Testis (tissue), 3 donors: ENCODE data around the gene TMEM120A. TPM values are rescaled to one million over a fixed set of nuclear protein-coding genes. Genes with fewer than 3 reads are reported as not detected.
A peak's percentile ranks its signal among the peaks of the same experiment; 100 is the strongest.

Experiments
- DNase-seq: peaks from one replicate; pipeline ENCODE4 v3.0.0-alpha.2; 2019
- H3K27ac ChIP-seq, 2 donors: fragments of 200-600 bp; sonication (generic); one replicate each; pipeline ENCODE4 v1.5.1; 2019
- H3K27me3 ChIP-seq: fragments of 200-600 bp; sonication (generic); one replicate; pipeline ENCODE4 v1.5.1; 2019
- H3K36me3 ChIP-seq: fragments of 200-600 bp; sonication (generic); one replicate; pipeline ENCODE4 v1.5.1; 2017; ENCODE audit warnings: low read depth; ENCODE audit errors: missing control alignments
- H3K4me1 ChIP-seq: fragments of 200-600 bp; sonication (generic); one replicate; pipeline ENCODE4 v1.5.1; 2019
- H3K4me3 ChIP-seq, 2 donors: fragments of 200-600 bp; sonication (generic); one replicate each; pipeline ENCODE4 v1.5.1; 2017 to 2019
- H3K9me3 ChIP-seq: fragments of 200-600 bp; sonication (generic); one replicate; pipeline ENCODE4 v1.5.1; 2017
- POLR2A ChIP-seq: fragments of 450-650 bp; IDR thresholded peaks from one replicate; pipeline ENCODE4 v1.6.1; 2017; ENCODE audit warnings: antibody characterized with exemption, mild to moderate bottlenecking, moderate library complexity
- WGBS, 2 donors: methylation state at CpG; one replicate each; pipeline ENCODE4 v1.1.5; 2018; 5-methylcytosine and 5-hydroxymethylcytosine counted together
- intact Hi-C: fragments of 100-400 bp; cut with DNase I; formaldehyde crosslinking; loops from one replicate; pipeline ENCODE4 v1.15.1; 2023; ENCODE audit warnings: low total_unique reads
- polyA plus RNA-seq: library from polyadenylated mRNA; stranded (reverse); fragments of 350-450 nt; fragmentation: Illumina TruSeq; extraction: RNeasy Lipid Tissue Mini Kit (QIAGEN cat#74804); gene quantifications from one replicate; pipeline ENCODE4 v1.2.3, GENCODE V29; 2014; ENCODE audit warnings: low read depth, low replicate concordance; ENCODE audit not compliant: insufficient read depth
- total RNA-seq, 2 donors: library from RNA; depleted of rRNA; stranded (reverse); fragments of >200 nt; gene quantifications; one replicate each; pipeline ENCODE4 v1.2.3, GENCODE V29; 2016
- TF ChIP-seq, protein P1 (sequence below), 3 experiments: fragments of 450-650 bp in 2 of 3; fragments of 200-600 bp in 1 of 3; sonication (generic) in 1 of 3; IDR thresholded peaks; one replicate each; pipeline ENCODE4 v1.5.1; 2016 to 2019; ENCODE audit warnings: antibody characterized with exemption in 3 of 3, mild to moderate bottlenecking in 2 of 3, moderate library complexity in 1 of 3

Gene TMEM120A
- total and polyA plus RNA-seq, 3 donors from 2014 or later: 85.9 to 270 (median 150) TPM

DNA sequence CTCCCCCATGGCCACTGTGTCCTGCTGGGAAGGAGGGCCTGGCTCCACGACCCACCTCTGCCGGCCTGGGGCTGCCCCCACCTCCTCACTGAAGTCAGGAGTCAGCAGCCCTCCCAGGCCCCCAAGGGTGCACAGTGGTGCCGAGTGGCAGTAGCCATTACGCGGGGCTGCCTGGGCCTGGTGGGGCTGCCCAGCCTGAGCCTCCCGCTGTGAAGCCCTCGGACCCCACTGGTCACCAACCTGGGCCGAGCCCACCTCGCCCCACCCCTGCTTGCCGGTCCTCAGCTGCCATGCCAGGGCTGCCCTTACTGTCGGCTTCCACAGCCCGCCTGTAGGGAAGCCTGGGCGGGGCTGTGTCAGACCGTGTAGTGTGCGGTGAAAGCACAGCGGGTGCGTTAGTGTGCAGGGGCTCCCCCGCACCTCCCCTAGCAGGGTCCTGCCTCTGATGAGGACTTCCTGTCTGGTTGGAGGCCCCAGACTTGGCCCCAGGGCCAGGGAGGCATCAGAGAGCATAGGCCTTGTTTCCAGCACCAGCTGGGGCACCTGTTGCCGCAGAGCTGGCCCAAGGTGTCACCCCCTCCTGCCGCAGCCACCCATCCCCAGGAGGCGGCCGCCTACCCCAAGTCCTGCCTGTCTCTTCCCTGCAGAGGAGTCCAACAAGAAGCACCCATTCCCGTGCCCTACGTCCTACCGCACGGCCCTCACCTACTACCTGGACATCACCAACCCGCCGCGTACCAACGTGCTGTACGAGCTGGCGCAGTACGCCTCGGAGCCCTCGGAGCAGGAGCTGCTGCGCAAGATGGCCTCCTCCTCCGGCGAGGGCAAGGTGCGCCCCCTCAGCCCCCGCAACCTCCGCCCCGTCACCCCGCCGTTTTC is 10.0 kb downstream of the TMEM120A start:
- TF ChIP-seq, protein P1, sequence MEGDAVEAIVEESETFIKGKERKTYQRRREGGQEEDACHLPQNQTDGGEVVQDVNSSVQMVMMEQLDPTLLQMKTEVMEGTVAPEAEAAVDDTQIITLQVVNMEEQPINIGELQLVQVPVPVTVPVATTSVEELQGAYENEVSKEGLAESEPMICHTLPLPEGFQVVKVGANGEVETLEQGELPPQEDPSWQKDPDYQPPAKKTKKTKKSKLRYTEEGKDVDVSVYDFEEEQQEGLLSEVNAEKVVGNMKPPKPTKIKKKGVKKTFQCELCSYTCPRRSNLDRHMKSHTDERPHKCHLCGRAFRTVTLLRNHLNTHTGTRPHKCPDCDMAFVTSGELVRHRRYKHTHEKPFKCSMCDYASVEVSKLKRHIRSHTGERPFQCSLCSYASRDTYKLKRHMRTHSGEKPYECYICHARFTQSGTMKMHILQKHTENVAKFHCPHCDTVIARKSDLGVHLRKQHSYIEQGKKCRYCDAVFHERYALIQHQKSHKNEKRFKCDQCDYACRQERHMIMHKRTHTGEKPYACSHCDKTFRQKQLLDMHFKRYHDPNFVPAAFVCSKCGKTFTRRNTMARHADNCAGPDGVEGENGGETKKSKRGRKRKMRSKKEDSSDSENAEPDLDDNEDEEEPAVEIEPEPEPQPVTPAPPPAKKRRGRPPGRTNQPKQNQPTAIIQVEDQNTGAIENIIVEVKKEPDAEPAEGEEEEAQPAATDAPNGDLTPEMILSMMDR (IDR thresholded peaks at IDR 0.05): no peak
- no peak for TF ChIP-seq POLR2A
- no peaks in the 10 kb centered on the region for H3K36me3 ChIP-seq
- no peak for DNase-seq
- H3K4me1 ChIP-seq: peaks cover 24% of the 10 kb centered on the region
- WGBS, 2 donors: 88 to 100% methylated on average over 16 to 44 of the region's 44 CpGs
- intact Hi-C loops: no loop called here
- no peaks in the 10 kb centered on the region for H3K9me3 ChIP-seq
- no peak overlapping the region for H3K27ac ChIP-seq
- H3K27me3 ChIP-seq: no peaks in the 10 kb centered on the region
- H3K4me3 ChIP-seq: no peak overlapping the region

DNA sequence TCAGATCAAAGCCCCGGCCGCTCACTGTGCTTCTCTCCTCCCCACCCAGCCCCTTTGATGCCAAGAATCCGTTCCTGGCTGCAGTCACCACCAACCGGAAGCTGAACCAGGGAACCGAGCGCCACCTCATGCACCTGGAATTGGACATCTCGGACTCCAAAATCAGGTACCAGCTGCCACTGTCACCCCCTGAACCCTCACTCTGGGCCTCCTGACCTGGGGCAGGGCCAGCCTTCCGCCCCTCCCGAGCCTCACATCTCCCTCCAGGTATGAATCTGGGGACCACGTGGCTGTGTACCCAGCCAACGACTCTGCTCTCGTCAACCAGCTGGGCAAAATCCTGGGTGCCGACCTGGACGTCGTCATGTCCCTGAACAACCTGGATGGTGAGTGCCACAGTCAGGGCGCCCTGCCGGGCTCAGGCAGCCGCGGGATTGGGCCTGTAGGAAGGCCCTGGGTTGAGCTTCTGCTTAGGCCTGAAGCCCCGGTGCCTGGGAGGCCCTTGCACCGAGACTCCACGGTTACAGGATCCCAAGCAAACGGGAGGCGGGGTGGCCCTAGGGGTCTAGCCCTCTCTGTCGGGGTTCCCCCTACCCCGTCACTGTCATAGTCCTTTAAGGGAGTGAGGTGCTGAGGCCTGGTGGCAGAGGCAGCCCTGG is 10.8 kb downstream of the TMEM120A start:
- 80 to 83% methylated on average over 1 to 26 of the region's 26 CpGs for WGBS, 2 donors
- Histone ChIP-seq H3K9me3 (no peaks in the 10 kb centered on the region), H3K36me3 (no peaks in the 10 kb centered on the region), H3K4me1 (peaks cover 28% of the 10 kb centered on the region), H3K27me3 (no peaks in the 10 kb centered on the region), H3K4me3 (no peak overlapping the region), H3K27ac (no peak overlapping the region)
- TF ChIP-seq, protein P1 (IDR thresholded peaks at IDR 0.05): no peak
- TF ChIP-seq POLR2A: no peak
- no peak for DNase-seq
- intact Hi-C loops: no loop called here

- Histone ChIP-seq H3K9me3 (no peaks in the 10 kb centered on the region), H3K4me1 (peaks cover 28% of the 10 kb centered on the region), H3K4me3 (no peak overlapping the region), H3K27me3 (no peaks in the 10 kb centered on the region), H3K27ac (peak overlapping the region in 1 of 2 donors; percentile 5), H3K36me3 (no peaks in the 10 kb centered on the region)
- no peak for DNase-seq
- intact Hi-C loops: no loop called here
- WGBS, 2 donors: 68 to 81% methylated on average over 13 to 22 of the region's 22 CpGs
- no peak for TF ChIP-seq POLR2A
- TF ChIP-seq, protein P1 (IDR thresholded peaks at IDR 0.05): no peak
Observed at GRCh38 chr7:75982306-75983064, 11.9 kb downstream of the TMEM120A start.

DNA sequence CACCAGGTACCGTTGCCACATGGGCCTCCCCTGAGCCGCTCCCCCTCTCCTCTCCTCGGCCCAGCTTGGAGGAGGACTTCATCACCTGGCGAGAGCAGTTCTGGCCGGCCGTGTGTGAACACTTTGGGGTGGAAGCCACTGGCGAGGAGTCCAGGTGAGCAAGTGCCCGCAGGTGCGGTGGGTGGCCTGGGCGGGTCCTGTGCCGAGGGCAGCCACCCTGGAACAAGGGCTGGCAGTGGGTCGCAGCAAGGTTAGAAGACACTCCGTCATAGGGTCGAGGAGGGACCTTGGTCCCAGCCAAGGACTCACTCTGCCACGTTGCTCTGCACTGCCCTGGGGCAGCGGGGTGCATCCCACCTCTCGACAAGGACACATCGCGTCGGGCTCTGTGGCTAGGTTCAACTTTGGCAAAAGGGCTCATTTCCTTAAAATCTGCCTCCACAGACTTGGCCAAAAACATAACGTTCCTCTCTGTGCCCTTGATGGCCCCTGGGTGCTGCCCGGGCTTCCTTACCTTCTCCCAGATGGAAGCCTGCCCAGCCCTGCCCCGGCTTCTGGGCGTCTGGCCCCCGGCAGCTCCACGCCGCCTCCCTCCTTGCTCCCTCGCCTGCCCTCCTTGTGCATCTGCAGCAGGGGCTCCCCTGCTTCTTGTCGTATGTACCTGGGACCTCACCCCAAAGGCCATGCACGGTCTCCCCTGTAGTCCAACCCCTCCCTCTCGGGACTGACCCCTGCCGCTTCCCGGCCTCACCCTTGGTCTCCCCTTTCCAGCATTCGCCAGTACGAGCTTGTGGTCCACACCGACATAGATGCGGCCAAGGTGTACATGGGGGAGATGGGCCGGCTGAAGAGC is 12.7 kb downstream of the TMEM120A start:
- no peak for TF ChIP-seq POLR2A
- TF ChIP-seq, protein P1 (IDR thresholded peaks at IDR 0.05): no peak
- DNase-seq: no peak
- Histone ChIP-seq H3K4me3 (no peak overlapping the region), H3K27ac (no peak overlapping the region), H3K36me3 (no peaks in the 10 kb centered on the region), H3K27me3 (no peaks in the 10 kb centered on the region), H3K9me3 (no peaks in the 10 kb centered on the region), H3K4me1 (peaks cover 28% of the 10 kb centered on the region)
- WGBS, 2 donors: 74 to 76% methylated on average over 26 to 38 of the region's 38 CpGs
- intact Hi-C loops: no loop called here
